Measurements from ENCODE around the gene INPP5A. TPM values are rescaled to one million over a fixed set of nuclear protein-coding genes. Genes with fewer than 3 reads are reported as not detected.
A peak's percentile ranks its signal among the peaks of the same experiment; 100 is the strongest.

Gene INPP5A
- total RNA-seq, 1 donor from 2014 or later = 14.2 TPM

DNA sequence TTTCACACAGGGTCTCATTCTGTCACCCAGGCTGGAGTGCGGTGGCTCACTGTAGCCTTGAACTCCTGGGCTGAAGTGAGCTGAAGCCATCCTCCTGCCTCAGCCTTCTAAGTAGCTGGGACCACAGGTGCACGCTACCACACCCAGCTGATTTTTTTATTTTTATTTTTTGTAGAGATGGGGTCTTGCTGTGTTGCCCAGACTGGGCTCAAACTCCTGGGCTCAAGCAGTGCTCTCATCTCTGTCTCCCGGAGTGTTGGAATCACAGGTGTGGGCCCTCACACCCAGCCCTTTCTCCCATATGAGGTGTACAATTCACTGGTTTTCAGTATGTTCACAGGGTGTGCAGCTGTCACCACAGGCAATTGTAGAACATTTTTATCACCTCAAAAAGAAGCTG lies 5.2 kb downstream of the INPP5A start:
- TF ChIP-seq EZH2phosphoT487 (IDR thresholded peaks at IDR 0.05) (no peak), EZH2 (IDR thresholded peaks at IDR 0.05) (no peak)
- TF ChIP-seq, protein P1, sequence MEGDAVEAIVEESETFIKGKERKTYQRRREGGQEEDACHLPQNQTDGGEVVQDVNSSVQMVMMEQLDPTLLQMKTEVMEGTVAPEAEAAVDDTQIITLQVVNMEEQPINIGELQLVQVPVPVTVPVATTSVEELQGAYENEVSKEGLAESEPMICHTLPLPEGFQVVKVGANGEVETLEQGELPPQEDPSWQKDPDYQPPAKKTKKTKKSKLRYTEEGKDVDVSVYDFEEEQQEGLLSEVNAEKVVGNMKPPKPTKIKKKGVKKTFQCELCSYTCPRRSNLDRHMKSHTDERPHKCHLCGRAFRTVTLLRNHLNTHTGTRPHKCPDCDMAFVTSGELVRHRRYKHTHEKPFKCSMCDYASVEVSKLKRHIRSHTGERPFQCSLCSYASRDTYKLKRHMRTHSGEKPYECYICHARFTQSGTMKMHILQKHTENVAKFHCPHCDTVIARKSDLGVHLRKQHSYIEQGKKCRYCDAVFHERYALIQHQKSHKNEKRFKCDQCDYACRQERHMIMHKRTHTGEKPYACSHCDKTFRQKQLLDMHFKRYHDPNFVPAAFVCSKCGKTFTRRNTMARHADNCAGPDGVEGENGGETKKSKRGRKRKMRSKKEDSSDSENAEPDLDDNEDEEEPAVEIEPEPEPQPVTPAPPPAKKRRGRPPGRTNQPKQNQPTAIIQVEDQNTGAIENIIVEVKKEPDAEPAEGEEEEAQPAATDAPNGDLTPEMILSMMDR (IDR thresholded peaks at IDR 0.05) = no peak
- H3K9me3 Mint-ChIP-seq = no peaks in the 10 kb centered on the region
- H3K36me3 Mint-ChIP-seq = no peaks in the 10 kb centered on the region
- H3K4me1 ChIP-seq = peaks cover 22% of the 10 kb centered on the region
- peaks cover 24% of the 10 kb centered on the region for H3K79me2 ChIP-seq (ENCODE audit: low read depth)
- H2AFZ ChIP-seq (replicated peaks) = no peak overlapping the region
- peaks cover 14% of the 10 kb centered on the region for H3K27me3 Mint-ChIP-seq (ENCODE audit: insufficient read depth, low read depth)
- H3K4me3 ChIP-seq = no peak overlapping the region
- H3K9me3 ChIP-seq (ENCODE audit: low read depth) = no peaks in the 10 kb centered on the region
- no peak overlapping the region for H3K4me2 ChIP-seq
- no peak overlapping the region for H3K9ac ChIP-seq
- DNase-seq (ENCODE audit: low spot score) = no peak
- H3K27ac ChIP-seq = no peak overlapping the region
- H3K4me3 Mint-ChIP-seq = no peak overlapping the region
- H3K36me3 ChIP-seq = no peaks in the 10 kb centered on the region
- H3K4me1 Mint-ChIP-seq = peaks cover 52% of the 10 kb centered on the region
- H3K27me3 ChIP-seq = peaks cover 9% of the 10 kb centered on the region
- no peak overlapping the region for H3K27ac Mint-ChIP-seq
- H3F3A ChIP-seq (ENCODE audit: low read depth) = no peaks in the 10 kb centered on the region
- H4K20me1 ChIP-seq (ENCODE audit: low read depth) = peaks cover 54% of the 10 kb centered on the region

DNA sequence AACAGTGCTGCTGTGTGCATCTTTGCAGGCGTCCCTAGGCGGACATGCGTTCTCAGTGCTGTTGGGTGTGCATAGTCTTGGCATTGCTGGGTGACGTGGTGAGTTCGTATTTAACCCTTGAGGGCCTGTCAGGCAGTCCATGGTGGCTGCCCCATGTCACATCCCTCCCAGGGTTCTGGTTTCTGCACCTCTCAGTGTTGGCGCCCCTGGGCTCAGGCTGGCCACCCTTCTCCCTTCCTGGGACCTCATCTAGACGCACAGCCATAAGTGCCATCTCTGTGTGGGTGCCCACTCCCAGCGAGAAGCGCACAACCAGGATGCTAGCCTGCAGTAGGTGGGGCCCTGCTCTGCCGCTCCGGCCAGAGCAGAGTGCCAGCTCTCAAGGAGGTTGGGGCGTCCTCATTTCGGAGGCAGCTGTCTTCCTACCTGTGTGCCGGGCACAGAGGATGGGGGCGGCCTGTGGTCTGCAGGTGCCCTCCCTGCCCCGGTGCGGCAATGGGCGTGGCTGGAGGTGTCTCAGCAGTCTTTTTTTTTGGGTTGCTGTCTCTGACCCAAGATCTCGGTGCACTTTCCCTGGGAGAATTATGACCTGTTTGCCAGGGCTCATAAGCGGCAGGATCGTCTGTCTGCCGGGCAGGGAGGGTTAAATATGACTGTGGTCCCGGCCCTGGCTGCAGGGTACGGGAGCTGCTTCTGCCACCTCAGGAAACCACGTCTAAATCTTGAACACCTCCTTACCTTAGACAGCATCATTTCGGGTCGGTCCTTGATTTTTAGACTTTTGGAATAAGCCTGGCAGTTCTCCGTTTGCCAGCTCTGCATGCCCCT lies 6.5 kb downstream of the INPP5A start:
- Mint-ChIP-seq H3K36me3 (no peaks in the 10 kb centered on the region), H3K27ac (peak overlapping the region; percentile 31), H3K9me3 (no peaks in the 10 kb centered on the region), H3K27me3 (ENCODE audit: insufficient read depth, low read depth) (peaks cover 12% of the 10 kb centered on the region), H3K4me1 (peaks cover 42% of the 10 kb centered on the region), H3K4me3 (no peak overlapping the region)
- DNase-seq (ENCODE audit: low spot score) = no peak
- no peaks in the 10 kb centered on the region for H3K27me3 ChIP-seq
- no peak overlapping the region for H2AFZ ChIP-seq (replicated peaks)
- H3K9me3 ChIP-seq (ENCODE audit: low read depth) = no peaks in the 10 kb centered on the region
- H3F3A ChIP-seq (ENCODE audit: low read depth) = no peaks in the 10 kb centered on the region
- peaks cover 15% of the 10 kb centered on the region for H3K79me2 ChIP-seq (ENCODE audit: low read depth)
- H3K36me3 ChIP-seq = no peaks in the 10 kb centered on the region
- peaks cover 54% of the 10 kb centered on the region for H4K20me1 ChIP-seq (ENCODE audit: low read depth)
- no peak overlapping the region for H3K27ac ChIP-seq
- peaks cover 15% of the 10 kb centered on the region for H3K4me1 ChIP-seq
- TF ChIP-seq EZH2 (IDR thresholded peaks at IDR 0.05) (no peak), EZH2phosphoT487 (IDR thresholded peaks at IDR 0.05) (no peak)
- TF ChIP-seq, protein P1 (IDR thresholded peaks at IDR 0.05) = no peak
- no peak overlapping the region for H3K9ac ChIP-seq
- no peak overlapping the region for H3K4me3 ChIP-seq
- no peak overlapping the region for H3K4me2 ChIP-seq

DNA sequence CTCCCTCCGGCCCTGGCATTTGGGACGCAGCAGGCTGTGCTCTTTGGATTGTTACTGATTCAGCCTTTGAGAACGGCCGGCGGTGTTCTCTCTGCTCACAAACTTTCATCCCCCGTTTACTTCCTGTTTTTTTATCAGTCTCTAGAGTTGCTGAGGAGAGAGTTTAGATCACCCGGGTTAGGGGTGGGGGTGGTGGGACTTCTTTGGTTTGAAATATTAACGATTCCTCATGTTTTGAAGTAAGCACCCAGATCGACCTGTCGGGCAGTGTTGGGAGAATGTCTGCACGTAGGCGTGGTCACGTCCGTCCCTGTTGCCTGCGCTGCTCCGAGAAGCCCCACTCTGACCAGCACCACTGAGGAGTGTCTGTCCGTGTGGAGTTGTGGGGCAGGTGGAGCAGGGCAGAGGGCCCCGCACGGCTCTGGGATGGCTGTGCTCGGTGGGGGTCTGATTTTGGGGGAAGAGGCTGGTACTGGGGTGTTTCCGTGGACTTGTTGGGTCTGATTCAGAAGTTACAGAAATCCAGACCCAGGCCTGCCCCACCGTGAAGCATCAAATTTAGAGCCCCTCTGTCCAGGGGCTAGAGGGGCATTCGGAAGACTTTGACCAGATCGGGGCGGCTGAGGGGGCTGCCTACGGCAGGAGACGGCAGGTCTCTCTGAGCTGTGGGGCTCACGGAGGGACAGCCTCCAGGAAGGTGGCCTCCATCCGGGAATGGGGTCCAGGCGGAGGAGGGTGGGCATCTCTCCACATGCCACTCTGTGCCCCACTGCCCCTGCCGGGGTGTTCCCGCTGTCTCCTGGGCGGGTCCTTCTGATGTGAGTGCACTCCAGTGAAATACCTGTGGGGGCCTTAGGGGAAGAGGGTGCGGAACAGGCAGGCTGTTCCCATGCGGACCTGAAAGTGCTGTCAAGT lies 7.4 kb downstream of the INPP5A start:
- H3K9me3 Mint-ChIP-seq = no peaks in the 10 kb centered on the region
- DNase-seq (ENCODE audit: low spot score) = no peak
- no peaks in the 10 kb centered on the region for H3K9me3 ChIP-seq (ENCODE audit: low read depth)
- H3K36me3 ChIP-seq = no peaks in the 10 kb centered on the region
- no peaks in the 10 kb centered on the region for H3F3A ChIP-seq (ENCODE audit: low read depth)
- no peak overlapping the region for H2AFZ ChIP-seq (replicated peaks)
- no peaks in the 10 kb centered on the region for H3K36me3 Mint-ChIP-seq
- peaks cover 38% of the 10 kb centered on the region for H3K4me1 Mint-ChIP-seq
- no peak overlapping the region for H3K4me3 Mint-ChIP-seq
- peaks cover 12% of the 10 kb centered on the region for H3K4me1 ChIP-seq
- no peak overlapping the region for H3K4me2 ChIP-seq
- no peak overlapping the region for H3K27ac ChIP-seq
- no peak overlapping the region for H3K4me3 ChIP-seq
- H3K27me3 Mint-ChIP-seq (ENCODE audit: insufficient read depth, low read depth) = peaks cover 12% of the 10 kb centered on the region
- H3K27me3 ChIP-seq = no peaks in the 10 kb centered on the region
- H3K9ac ChIP-seq = no peak overlapping the region
- TF ChIP-seq, protein P1 (IDR thresholded peaks at IDR 0.05) = no peak
- TF ChIP-seq EZH2phosphoT487 (IDR thresholded peaks at IDR 0.05) = no peak
- no peak for TF ChIP-seq EZH2 (IDR thresholded peaks at IDR 0.05)
- peaks cover 53% of the 10 kb centered on the region for H4K20me1 ChIP-seq (ENCODE audit: low read depth)
- peaks cover 15% of the 10 kb centered on the region for H3K79me2 ChIP-seq (ENCODE audit: low read depth)
- peak overlapping the region; percentile 31 for H3K27ac Mint-ChIP-seq
